NCI-H2196 treated with DMSO at 0.1 percent for 48 hours (cell line): ENCODE results near the gene TYK2.
"Not testable (repeated sequence)": the region's sequence is repeated elsewhere in the genome, so short reads cannot be mapped to it uniquely, and the experiment has no call there.

ENCODE experiments used
- DNase-seq: peaks from one replicate; lab custom pipeline; 2025; ENCODE audit not compliant: unreplicated experiment; lab: John Stamatoyannopoulos, UW

Gene TYK2

GRCh38 chr19:10408511-10409283 lies 28.3 kb upstream of the TYK2 start:
- no peak for DNase-seq

- DNase-seq, result no peak
These were observed 26.7 kb upstream of the TYK2 start for GRCh38 chr19:10407096-10407495.

GRCh38 chr19:10406191-10406590 lies 25.8 kb upstream of the TYK2 start:
- no peak for DNase-seq

GRCh38 chr19:10404888-10405820 lies 24.8 kb upstream of the TYK2 start:
- DNase-seq, result no peak

GRCh38 chr19:10403137-10404021 lies 23.0 kb upstream of the TYK2 start, which contains the start of gene CDC37:
TSS of gene CDC37 (minus strand) at chr19:10403542. CDS start at chr19:10403479, 63 bp downstream.
- DNase-seq, result peak; percentile 83

- no peak for DNase-seq
These were observed 22.2 kb upstream of the TYK2 start for GRCh38 chr19:10402441-10403038.

- DNase-seq, result no peak
These were observed 19.5 kb upstream of the TYK2 start for GRCh38 chr19:10399878-10400277.

GRCh38 chr19:10399340-10399739 lies 19.0 kb upstream of the TYK2 start:
- not testable (repeated sequence) for DNase-seq

- DNase-seq, result no peak
These were observed 18.4 kb upstream of the TYK2 start for GRCh38 chr19:10398819-10399218.

GRCh38 chr19:10395917-10396316 lies 15.5 kb upstream of the TYK2 start:
- DNase-seq, result no peak

- no peak for DNase-seq
These were observed 15.1 kb upstream of the TYK2 start for GRCh38 chr19:10395436-10395835.

- DNase-seq, result no peak
These were observed 14.6 kb upstream of the TYK2 start for GRCh38 chr19:10395003-10395402.

- DNase-seq, result no peak
These were observed 12.8 kb upstream of the TYK2 start for GRCh38 chr19:10393137-10393536.

- no peak for DNase-seq
These were observed 11.7 kb upstream of the TYK2 start for GRCh38 chr19:10392120-10392519.

GRCh38 chr19:10390652-10391286 lies 10.4 kb upstream of the TYK2 start:
- DNase-seq, result peak; percentile 48

GRCh38 chr19:10389863-10390262 lies 9.5 kb upstream of the TYK2 start:
- no peak for DNase-seq

GRCh38 chr19:10388957-10389356 lies 8.6 kb upstream of the TYK2 start:
- DNase-seq, result peak; percentile 53

GRCh38 chr19:10384580-10384979 lies 4.2 kb upstream of the TYK2 start:
- no peak for DNase-seq

GRCh38 chr19:10383223-10383499 lies 2.8 kb upstream of the TYK2 start:
- not testable (repeated sequence) for DNase-seq

- DNase-seq, result no peak
These were observed 476 bp downstream of the TYK2 start for GRCh38 chr19:10379880-10380312.
